ENCODE data around the gene RSPO1.
"Not testable (repeated sequence)": the region's sequence is repeated elsewhere in the genome, so short reads cannot be mapped to it uniquely, and the experiment has no call there.

The RSPO1 gene, protein sequence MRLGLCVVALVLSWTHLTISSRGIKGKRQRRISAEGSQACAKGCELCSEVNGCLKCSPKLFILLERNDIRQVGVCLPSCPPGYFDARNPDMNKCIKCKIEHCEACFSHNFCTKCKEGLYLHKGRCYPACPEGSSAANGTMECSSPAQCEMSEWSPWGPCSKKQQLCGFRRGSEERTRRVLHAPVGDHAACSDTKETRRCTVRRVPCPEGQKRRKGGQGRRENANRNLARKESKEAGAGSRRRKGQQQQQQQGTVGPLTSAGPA

GRCh38 chr1:37634244-37634991, at the start of gene RSPO1:
Gene RSPO1, minus strand, starts transcription at chr1:37634892. Its CDS starts 5,231 bp downstream, at chr1:37629661.
- peak; percentile 75 for DNase-seq (ENCODE audit: low read depth)
- Histone ChIP-seq H3K4me1 (ENCODE audit: control insufficient read depth, insufficient read depth, low read length) (no peaks in the 10 kb centered on the region), H3K9me3 (ENCODE audit: control insufficient read depth, low read length) (no peaks in the 10 kb centered on the region), H3K4me3 (ENCODE audit: low read length) (no peak within 1 kb of the TSS), H3K27me3 (replicated peaks; ENCODE audit: control insufficient read depth, insufficient read depth, low read length) (peaks cover 81% of the 10 kb centered on the region), H3K9ac (ENCODE audit: low read length) (no peak within 1 kb of the TSS), H3K36me3 (ENCODE audit: control insufficient read depth, insufficient read depth, low read length, severe bottlenecking) (no peaks in the 10 kb centered on the region)

- H3K9ac ChIP-seq (ENCODE audit: low read length); H3K27me3 ChIP-seq (replicated peaks; ENCODE audit: control insufficient read depth, insufficient read depth, low read length); H3K9me3 ChIP-seq (ENCODE audit: control insufficient read depth, low read length); H3K4me1 ChIP-seq (ENCODE audit: control insufficient read depth, insufficient read depth, low read length); DNase-seq (ENCODE audit: low read depth); H3K4me3 ChIP-seq (ENCODE audit: low read length): not testable (repeated sequence)
- peaks cover 52% of the 10 kb centered on the region for H3K36me3 ChIP-seq (ENCODE audit: control insufficient read depth, insufficient read depth, low read length, severe bottlenecking)
Observed at GRCh38 chr1:37684182-37684581, 49.5 kb upstream of the RSPO1 start.

- Histone ChIP-seq H3K9ac (ENCODE audit: low read length) (no peak overlapping the region), H3K27me3 (replicated peaks; ENCODE audit: control insufficient read depth, insufficient read depth, low read length) (no peaks in the 10 kb centered on the region), H3K9me3 (ENCODE audit: control insufficient read depth, low read length) (no peaks in the 10 kb centered on the region), H3K4me1 (ENCODE audit: control insufficient read depth, insufficient read depth, low read length) (no peaks in the 10 kb centered on the region), H3K36me3 (ENCODE audit: control insufficient read depth, insufficient read depth, low read length, severe bottlenecking) (peaks cover 52% of the 10 kb centered on the region), H3K4me3 (ENCODE audit: low read length) (no peak overlapping the region)
- DNase-seq (ENCODE audit: low read depth), result peak; percentile 90
Observed at GRCh38 chr1:37682334-37682987, 47.8 kb upstream of the RSPO1 start.

DNA sequence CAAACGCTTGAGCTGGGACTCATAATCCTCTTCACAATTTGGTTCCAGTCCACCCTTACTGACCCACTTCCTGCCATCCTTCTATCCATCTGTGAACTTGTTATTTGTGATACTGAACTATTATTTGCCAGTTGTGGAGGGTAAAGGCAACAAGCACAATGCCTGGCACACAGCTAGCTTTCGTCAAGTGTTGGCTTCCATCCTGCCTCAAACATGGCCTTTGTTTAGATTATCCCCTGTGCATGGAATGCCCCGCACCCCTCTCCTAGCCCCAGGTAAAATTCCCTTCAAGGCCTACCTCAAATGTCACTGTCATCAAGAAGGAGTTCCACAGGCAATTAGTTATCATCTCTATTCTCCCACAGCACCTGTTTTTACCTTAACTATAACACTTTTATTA, 46.2 kb upstream of the RSPO1 start:
- no peak overlapping the region for H3K4me3 ChIP-seq (ENCODE audit: low read length)
- DNase-seq (ENCODE audit: low read depth), result no peak
- no peaks in the 10 kb centered on the region for H3K9me3 ChIP-seq (ENCODE audit: control insufficient read depth, low read length)
- peaks cover 7% of the 10 kb centered on the region for H3K4me1 ChIP-seq (ENCODE audit: control insufficient read depth, insufficient read depth, low read length)
- no peaks in the 10 kb centered on the region for H3K27me3 ChIP-seq (replicated peaks; ENCODE audit: control insufficient read depth, insufficient read depth, low read length)
- peaks cover 42% of the 10 kb centered on the region for H3K36me3 ChIP-seq (ENCODE audit: control insufficient read depth, insufficient read depth, low read length, severe bottlenecking)
- H3K9ac ChIP-seq (ENCODE audit: low read length), result no peak overlapping the region

- Histone ChIP-seq H3K9me3 (ENCODE audit: control insufficient read depth, low read length) (no peaks in the 10 kb centered on the region), H3K27me3 (replicated peaks; ENCODE audit: control insufficient read depth, insufficient read depth, low read length) (peaks cover 15% of the 10 kb centered on the region), H3K9ac (ENCODE audit: low read length) (no peak overlapping the region), H3K4me1 (ENCODE audit: control insufficient read depth, insufficient read depth, low read length) (peaks cover 7% of the 10 kb centered on the region), H3K36me3 (ENCODE audit: control insufficient read depth, insufficient read depth, low read length, severe bottlenecking) (peaks cover 16% of the 10 kb centered on the region), H3K4me3 (ENCODE audit: low read length) (no peak overlapping the region)
- no peak for DNase-seq (ENCODE audit: low read depth)
Observed at GRCh38 chr1:37677808-37678207, 43.1 kb upstream of the RSPO1 start.

DNA sequence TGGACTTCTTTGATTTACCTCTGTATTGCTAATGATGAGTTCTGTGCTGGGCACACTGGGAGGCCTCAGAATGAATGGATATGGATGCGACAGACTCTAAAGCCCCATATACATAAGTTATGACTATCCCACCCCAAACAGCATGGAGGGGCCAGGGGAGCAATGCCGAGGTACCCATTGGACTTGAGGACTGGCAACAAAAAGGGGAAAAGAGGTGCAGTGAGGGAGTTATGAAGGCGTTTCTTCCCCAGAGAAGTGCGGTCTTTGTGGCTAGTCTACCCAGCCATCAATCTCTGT, 42.4 kb upstream of the RSPO1 start:
- no peak for DNase-seq (ENCODE audit: low read depth)
- no peak overlapping the region for H3K9ac ChIP-seq (ENCODE audit: low read length)
- H3K9me3 ChIP-seq (ENCODE audit: control insufficient read depth, low read length), result no peaks in the 10 kb centered on the region
- peaks cover 22% of the 10 kb centered on the region for H3K27me3 ChIP-seq (replicated peaks; ENCODE audit: control insufficient read depth, insufficient read depth, low read length)
- no peak overlapping the region for H3K4me3 ChIP-seq (ENCODE audit: low read length)
- H3K36me3 ChIP-seq (ENCODE audit: control insufficient read depth, insufficient read depth, low read length, severe bottlenecking), result peaks cover 11% of the 10 kb centered on the region
- peaks cover 7% of the 10 kb centered on the region for H3K4me1 ChIP-seq (ENCODE audit: control insufficient read depth, insufficient read depth, low read length)

- no peak overlapping the region for H3K4me3 ChIP-seq (ENCODE audit: low read length)
- no peak overlapping the region for H3K9ac ChIP-seq (ENCODE audit: low read length)
- H3K4me1 ChIP-seq (ENCODE audit: control insufficient read depth, insufficient read depth, low read length), result peaks cover 7% of the 10 kb centered on the region
- DNase-seq (ENCODE audit: low read depth), result no peak
- peaks cover 25% of the 10 kb centered on the region for H3K27me3 ChIP-seq (replicated peaks; ENCODE audit: control insufficient read depth, insufficient read depth, low read length)
- H3K9me3 ChIP-seq (ENCODE audit: control insufficient read depth, low read length), result no peaks in the 10 kb centered on the region
- peaks cover 7% of the 10 kb centered on the region for H3K36me3 ChIP-seq (ENCODE audit: control insufficient read depth, insufficient read depth, low read length, severe bottlenecking)
Observed at GRCh38 chr1:37676281-37677142, 41.8 kb upstream of the RSPO1 start.

GRCh38 chr1:37673920-37674319, 39.2 kb upstream of the RSPO1 start:
- Histone ChIP-seq H3K4me1 (ENCODE audit: control insufficient read depth, insufficient read depth, low read length) (peaks cover 7% of the 10 kb centered on the region), H3K36me3 (ENCODE audit: control insufficient read depth, insufficient read depth, low read length, severe bottlenecking) (no peaks in the 10 kb centered on the region), H3K27me3 (replicated peaks; ENCODE audit: control insufficient read depth, insufficient read depth, low read length) (peaks cover 41% of the 10 kb centered on the region), H3K9me3 (ENCODE audit: control insufficient read depth, low read length) (no peaks in the 10 kb centered on the region), H3K9ac (ENCODE audit: low read length) (no peak overlapping the region), H3K4me3 (ENCODE audit: low read length) (no peak overlapping the region)
- DNase-seq (ENCODE audit: low read depth), result no peak

GRCh38 chr1:37672136-37672870, 37.6 kb upstream of the RSPO1 start:
- DNase-seq (ENCODE audit: low read depth), result no peak
- H3K9ac ChIP-seq (ENCODE audit: low read length), result no peak overlapping the region
- H3K27me3 ChIP-seq (replicated peaks; ENCODE audit: control insufficient read depth, insufficient read depth, low read length), result peaks cover 51% of the 10 kb centered on the region
- H3K9me3 ChIP-seq (ENCODE audit: control insufficient read depth, low read length), result no peaks in the 10 kb centered on the region
- no peak overlapping the region for H3K4me3 ChIP-seq (ENCODE audit: low read length)
- no peaks in the 10 kb centered on the region for H3K36me3 ChIP-seq (ENCODE audit: control insufficient read depth, insufficient read depth, low read length, severe bottlenecking)
- H3K4me1 ChIP-seq (ENCODE audit: control insufficient read depth, insufficient read depth, low read length), result peaks cover 9% of the 10 kb centered on the region

DNA sequence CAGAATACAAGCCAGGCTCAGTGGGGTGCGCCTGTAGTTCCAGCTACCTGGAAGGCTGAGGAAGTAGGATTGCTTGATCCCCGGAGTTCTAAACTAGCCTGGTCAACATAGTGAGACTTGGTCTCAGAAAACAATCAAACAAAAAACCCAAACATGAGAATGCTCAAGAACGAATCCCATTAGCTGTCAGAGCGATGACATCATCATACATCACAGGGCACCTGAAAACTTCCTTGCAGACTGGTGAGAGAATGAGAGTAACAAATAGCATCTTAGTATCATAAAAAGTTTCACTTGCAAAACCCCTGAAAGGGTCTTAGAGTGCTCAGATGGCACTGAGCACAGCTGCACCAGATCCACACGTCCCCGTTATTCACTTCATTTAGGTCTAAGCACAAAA, 36.6 kb upstream of the RSPO1 start:
- Histone ChIP-seq H3K27me3 (replicated peaks; ENCODE audit: control insufficient read depth, insufficient read depth, low read length) (peaks cover 51% of the 10 kb centered on the region), H3K9me3 (ENCODE audit: control insufficient read depth, low read length) (no peaks in the 10 kb centered on the region), H3K36me3 (ENCODE audit: control insufficient read depth, insufficient read depth, low read length, severe bottlenecking) (no peaks in the 10 kb centered on the region), H3K4me3 (ENCODE audit: low read length) (no peak overlapping the region), H3K9ac (ENCODE audit: low read length) (no peak overlapping the region), H3K4me1 (ENCODE audit: control insufficient read depth, insufficient read depth, low read length) (peaks cover 14% of the 10 kb centered on the region)
- no peak for DNase-seq (ENCODE audit: low read depth)

Measured in adipocyte (in vitro differentiated cells).